PC-3 (cell line): ENCODE results near the gene ZCCHC14. TPM values are rescaled to one million over a fixed set of nuclear protein-coding genes. Genes with fewer than 3 reads are reported as not detected.

ENCODE experiments used
- ATAC-seq: fragments of 200-7000 bp; cut with Tn5 transposase; 2 replicates; pipeline ENCODE4 v1.9.1; 2020; ENCODE audit warnings: mild to moderate bottlenecking, moderate library complexity
- BruUV-seq: library from RNA; stranded (reverse); fragments of 400-500 nt; replicated peaks from 2 replicates; lab custom pipeline; 2021; lab: Mats Ljungman, UMichigan
- CTCF ChIA-PET: fragments of 300-600 bp; sonication (Branson Sonifier 250); formaldehyde crosslinking; loops from one replicate; lab custom pipeline; 2022; ENCODE audit warnings: antibody characterized with exemption; lab: Charles Lee
- POLR2A ChIA-PET: fragments of 300-600 bp; sonication (Branson Sonifier 250); formaldehyde crosslinking; loops from one replicate; lab custom pipeline; 2022; ENCODE audit warnings: antibody characterized with exemption; ENCODE audit not compliant: unreplicated experiment; lab: Charles Lee
- DNase-seq: peaks from one replicate; pipeline ENCODE4 v3.0.0-alpha.2; 2015
- H2AFZ ChIP-seq: fragments of 300-600 bp; sonication (generic); 2 replicates; pipeline ENCODE4 v1.6.0; 2016; ENCODE audit warnings: antibody characterized with exemption, low read length
- H3F3A ChIP-seq: fragments of 300-600 bp; sonication (generic); one replicate; pipeline ENCODE4 v1.6.0; 2017; ENCODE audit warnings: antibody characterized with exemption, low read length, control low read depth, mild to moderate bottlenecking; ENCODE audit not compliant: unreplicated experiment
- H3K27ac ChIP-seq: fragments of 300-600 bp; sonication (generic); 2 replicates; pipeline ENCODE4 v1.5.1; 2016; ENCODE audit warnings: mild to moderate bottlenecking, low read length
- H3K27me3 ChIP-seq: fragments of 300-600 bp; sonication (generic); 2 replicates; pipeline ENCODE4 v1.6.1; 2016; ENCODE audit warnings: low read length, mixed read lengths
- H3K36me3 ChIP-seq: fragments of 300-600 bp; sonication (generic); 2 replicates; pipeline ENCODE4 v1.6.1; 2016; ENCODE audit warnings: low read depth, mixed run types, low read length, mixed read lengths
- H3K4me1 ChIP-seq: fragments of 300-600 bp; sonication (generic); 2 replicates; pipeline ENCODE4 v1.5.1; 2016; ENCODE audit warnings: low read length; ENCODE audit not compliant: insufficient read depth
- H3K4me2 ChIP-seq: fragments of 300-600 bp; sonication (generic); 2 replicates; pipeline ENCODE4 v1.6.0; 2016; ENCODE audit warnings: low read length
- H3K4me3 ChIP-seq: fragments of 300-600 bp; sonication (generic); 2 replicates; pipeline ENCODE4 v1.5.1; 2016; ENCODE audit warnings: mild to moderate bottlenecking, low read length, mixed read lengths
- H3K79me2 ChIP-seq: fragments of 300-600 bp; sonication (generic); 2 replicates; pipeline ENCODE4 v1.6.1; 2017; ENCODE audit warnings: low read length, mixed read lengths
- H3K9ac ChIP-seq: fragments of 300-600 bp; sonication (generic); 2 replicates; pipeline ENCODE4 v1.6.0; 2016; ENCODE audit warnings: mild to moderate bottlenecking, low read length
- H3K9me2 ChIP-seq: fragments of 300-600 bp; sonication (generic); replicated peaks from 2 replicates; pipeline ENCODE4 v1.6.1; 2016; ENCODE audit warnings: mixed run types, low read length, mixed read lengths
- H3K9me3 ChIP-seq: fragments of 300-600 bp; sonication (generic); 2 replicates; pipeline ENCODE4 v1.6.1; 2016; ENCODE audit warnings: low read length, mixed read lengths
- H4K20me1 ChIP-seq: fragments of 300-600 bp; sonication (generic); 2 replicates; pipeline ENCODE4 v1.6.1; 2016; ENCODE audit warnings: low read length, mixed read lengths
- EZH2 ChIP-seq: fragments of 300-600 bp; sonication (generic); IDR thresholded peaks from one replicate; pipeline ENCODE4 v1.6.1; 2017; ENCODE audit warnings: antibody characterized with exemption, mild to moderate bottlenecking, low read length; ENCODE audit not compliant: unreplicated experiment
- EZH2phosphoT487 ChIP-seq: fragments of 300-600 bp; sonication (generic); IDR thresholded peaks from 2 replicates; pipeline ENCODE4 v1.6.1; 2018; ENCODE audit warnings: mild to moderate bottlenecking, antibody characterized with exemption, low read length, borderline replicate concordance
- intact Hi-C: fragments of 100-400 bp; cut with micrococcal nuclease; formaldehyde crosslinking; loops from 2 replicates; pipeline ENCODE4 v1.9.0; 2023
- total RNA-seq: library from RNA; depleted of rRNA; stranded (reverse); fragments of >200 nt; gene quantifications from 2 replicates; pipeline ENCODE4 v1.2.3, GENCODE V29; 2014
- TF ChIP-seq, protein P1 (sequence below): fragments of 300-600 bp; sonication (generic); conservative IDR thresholded peaks from 2 replicates; pipeline ENCODE4 v1.5.1; 2017; ENCODE audit warnings: antibody characterized with exemption, low read depth, mild to moderate bottlenecking, low read length

ZCCHC14 gene
- total RNA-seq, 1 experiment from 2014 or later: 5.3 TPM

DNA sequence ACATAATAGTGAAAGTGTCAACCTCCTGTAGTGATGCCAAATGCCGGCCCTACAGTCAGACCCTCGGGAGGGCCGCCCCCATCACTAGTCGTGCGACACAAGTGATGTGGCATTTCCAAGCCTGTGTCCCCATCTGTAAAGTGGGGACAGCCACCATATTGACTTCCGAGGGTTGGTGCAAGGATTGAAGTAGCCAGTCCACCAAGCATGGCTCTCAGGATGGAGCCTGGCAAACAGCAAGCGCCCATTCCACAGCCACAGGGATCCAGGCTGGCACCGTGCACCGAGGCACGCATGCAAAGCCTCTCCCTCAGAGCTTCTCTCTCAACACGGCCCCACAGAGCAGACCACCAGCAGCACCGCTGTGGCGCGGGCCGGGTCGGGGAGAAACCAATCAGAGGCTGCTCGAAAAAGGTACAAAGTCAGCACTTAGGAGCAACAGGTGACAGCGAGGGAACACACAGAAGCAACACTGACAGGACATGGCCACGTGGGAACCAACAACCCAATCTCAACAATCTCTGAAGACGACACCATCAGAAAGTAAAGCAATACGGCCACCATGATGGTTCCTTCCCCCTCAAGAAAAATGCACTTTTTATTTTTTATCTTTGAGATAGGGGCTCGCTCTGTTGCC lies 20.6 kb downstream of the ZCCHC14 start:
- Histone ChIP-seq H4K20me1 (no peaks in the 10 kb centered on the region), H3K4me1 (no peaks in the 10 kb centered on the region), H3K9me2 (no peaks in the 10 kb centered on the region), H3K4me3 (no peak overlapping the region), H3K36me3 (no peaks in the 10 kb centered on the region), H3K27ac (no peak overlapping the region), H3K4me2 (no peak overlapping the region), H3K9me3 (no peaks in the 10 kb centered on the region), H3F3A (no peaks in the 10 kb centered on the region), H3K79me2 (peaks cover 79% of the 10 kb centered on the region), H3K9ac (no peak overlapping the region), H2AFZ (no peak overlapping the region), H3K27me3 (no peaks in the 10 kb centered on the region)
- CTCF ChIA-PET: no interaction called here
- intact Hi-C loops: no loop called here
- DNase-seq (no peak), ATAC-seq (no peak)
- TF ChIP-seq EZH2: no peak
- TF ChIP-seq, protein P1, sequence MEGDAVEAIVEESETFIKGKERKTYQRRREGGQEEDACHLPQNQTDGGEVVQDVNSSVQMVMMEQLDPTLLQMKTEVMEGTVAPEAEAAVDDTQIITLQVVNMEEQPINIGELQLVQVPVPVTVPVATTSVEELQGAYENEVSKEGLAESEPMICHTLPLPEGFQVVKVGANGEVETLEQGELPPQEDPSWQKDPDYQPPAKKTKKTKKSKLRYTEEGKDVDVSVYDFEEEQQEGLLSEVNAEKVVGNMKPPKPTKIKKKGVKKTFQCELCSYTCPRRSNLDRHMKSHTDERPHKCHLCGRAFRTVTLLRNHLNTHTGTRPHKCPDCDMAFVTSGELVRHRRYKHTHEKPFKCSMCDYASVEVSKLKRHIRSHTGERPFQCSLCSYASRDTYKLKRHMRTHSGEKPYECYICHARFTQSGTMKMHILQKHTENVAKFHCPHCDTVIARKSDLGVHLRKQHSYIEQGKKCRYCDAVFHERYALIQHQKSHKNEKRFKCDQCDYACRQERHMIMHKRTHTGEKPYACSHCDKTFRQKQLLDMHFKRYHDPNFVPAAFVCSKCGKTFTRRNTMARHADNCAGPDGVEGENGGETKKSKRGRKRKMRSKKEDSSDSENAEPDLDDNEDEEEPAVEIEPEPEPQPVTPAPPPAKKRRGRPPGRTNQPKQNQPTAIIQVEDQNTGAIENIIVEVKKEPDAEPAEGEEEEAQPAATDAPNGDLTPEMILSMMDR: no peak
- no peak for TF ChIP-seq EZH2phosphoT487
- POLR2A ChIA-PET: interaction anchor here (0.6 kb wide), 1 partner anchor 7 kb away, joined by 5 read pairs; no protein-coding TSS in a partner anchor
- BruUV-seq: no TSS peak

DNA sequence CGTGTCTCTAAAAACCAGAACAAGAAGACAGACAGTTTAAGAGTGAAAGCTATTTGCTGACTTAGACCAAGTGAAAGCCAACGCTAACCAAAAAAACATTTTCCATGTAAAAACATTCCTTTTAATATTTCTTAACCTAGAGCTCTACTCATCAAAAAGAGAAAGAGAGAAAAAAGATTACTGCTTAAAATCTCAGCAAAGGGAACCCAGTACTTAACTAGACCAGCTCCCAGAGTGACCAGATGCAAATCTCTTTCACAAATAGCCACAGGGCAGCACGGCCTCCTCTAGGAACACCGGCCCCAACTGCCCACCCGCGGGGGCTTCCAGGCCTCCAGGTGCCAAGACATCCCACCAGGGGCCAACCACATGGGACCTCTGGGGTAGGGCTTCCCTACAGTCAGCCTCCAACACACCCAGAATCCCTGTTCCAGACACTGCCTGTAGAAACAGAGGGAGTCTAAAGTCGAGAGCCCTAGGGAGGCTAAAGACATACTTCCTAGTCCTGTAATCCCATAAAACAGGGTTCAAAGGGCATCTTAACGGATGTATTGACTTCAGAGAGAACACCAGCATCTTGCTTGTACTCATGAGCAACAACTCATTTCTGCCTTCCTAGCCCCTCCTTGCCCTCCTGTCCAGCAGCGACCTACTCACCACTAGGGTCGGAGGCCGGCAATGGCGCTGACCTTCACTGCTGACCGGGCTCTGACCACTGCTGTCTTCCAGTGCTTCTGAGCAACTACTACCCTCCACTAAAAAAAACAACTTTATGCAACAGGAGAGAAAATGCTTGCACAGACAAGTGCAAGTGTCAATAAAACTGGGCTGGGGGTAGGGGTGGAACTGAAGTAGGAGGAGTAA lies 21.3 kb downstream of the ZCCHC14 start:
- Histone ChIP-seq H3K4me1 (peaks cover 3% of the 10 kb centered on the region; the same call in 1 of the 2 replicates), H3K27ac (no peak overlapping the region), H3F3A (no peaks in the 10 kb centered on the region), H3K9me3 (no peaks in the 10 kb centered on the region), H2AFZ (no peak overlapping the region), H3K27me3 (no peaks in the 10 kb centered on the region), H3K9ac (no peak overlapping the region), H4K20me1 (no peaks in the 10 kb centered on the region), H3K4me2 (no peak overlapping the region), H3K9me2 (no peaks in the 10 kb centered on the region), H3K4me3 (no peak overlapping the region), H3K36me3 (no peaks in the 10 kb centered on the region), H3K79me2 (peaks cover 85% of the 10 kb centered on the region)
- DNase-seq (no peak), ATAC-seq (no peak)
- POLR2A ChIA-PET: no interaction called here
- no TSS peak for BruUV-seq
- intact Hi-C loops: no loop called here
- CTCF ChIA-PET: no interaction called here
- TF ChIP-seq, protein P1: no peak
- TF ChIP-seq EZH2 (no peak), EZH2phosphoT487 (no peak)

DNA sequence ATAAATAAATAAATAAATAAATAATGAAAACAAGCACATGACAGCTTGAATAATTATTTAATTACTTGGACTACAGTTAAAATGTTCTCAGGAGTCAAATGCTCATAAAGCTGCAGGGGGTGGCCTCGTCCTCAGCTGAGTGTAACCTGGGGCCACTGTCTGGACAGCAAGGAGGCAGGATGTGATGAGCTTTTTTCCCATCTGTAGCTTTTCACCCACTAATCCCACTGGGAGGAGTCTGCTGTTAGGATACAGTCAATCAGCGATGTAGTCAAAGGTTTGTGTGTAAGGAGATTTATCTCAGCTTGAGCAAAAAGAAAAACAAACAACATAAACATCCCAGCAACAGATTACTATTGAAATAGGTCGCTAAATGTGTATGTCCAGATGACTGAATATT lies 22.5 kb downstream of the ZCCHC14 start:
- no TSS peak for BruUV-seq
- Histone ChIP-seq H3K4me2 (no peak overlapping the region), H3K79me2 (peaks cover 85% of the 10 kb centered on the region), H4K20me1 (no peaks in the 10 kb centered on the region), H3K9me2 (no peaks in the 10 kb centered on the region), H3K4me1 (peaks cover 14% of the 10 kb centered on the region), H3K9me3 (no peaks in the 10 kb centered on the region), H2AFZ (no peak overlapping the region), H3K27me3 (no peaks in the 10 kb centered on the region), H3K27ac (no peak overlapping the region), H3K36me3 (no peaks in the 10 kb centered on the region), H3K4me3 (no peak overlapping the region), H3K9ac (no peak overlapping the region), H3F3A (no peaks in the 10 kb centered on the region)
- ChIA-PET CTCF (no interaction called here), POLR2A (interaction anchor here (0.7 kb wide), 1 partner anchor 399 kb away, joined by 3 read pairs; the partner anchor contains the start of gene SLC7A5)
- ATAC-seq: no peak
- intact Hi-C loops: no loop called here
- TF ChIP-seq EZH2phosphoT487: no peak
- TF ChIP-seq, protein P1: no peak
- TF ChIP-seq EZH2: no peak
- no peak for DNase-seq
